Osteoblast (primary cell): ENCODE results near the gene HDAC6. TPM values are rescaled to one million over a fixed set of nuclear protein-coding genes. Genes with fewer than 3 reads are reported as not detected.

Experiments
- DNase-seq: peaks from one replicate; pipeline ENCODE4 v3.0.0; 2011; ENCODE audit warnings: low spot score, mixed read lengths; ENCODE audit not compliant: insufficient read length; ENCODE audit errors: missing footprints
- H2AFZ ChIP-seq: 2 replicates; pipeline ENCODE4 v1.6.0; 2011; ENCODE audit warnings: mild to moderate bottlenecking, low read length
- H3K27ac ChIP-seq: 2 replicates; pipeline ENCODE4 v1.5.1; 2011; ENCODE audit warnings: mild to moderate bottlenecking, low read depth, low read length, moderate library complexity
- H3K27me3 ChIP-seq: 2 replicates; pipeline ENCODE4 v1.6.0; 2012; ENCODE audit warnings: mild to moderate bottlenecking, control low read depth, inconsistent platforms, low read length, moderate library complexity; ENCODE audit not compliant: insufficient read depth
- H3K36me3 ChIP-seq: 2 replicates; pipeline ENCODE4 v1.5.1; 2011; ENCODE audit warnings: mild to moderate bottlenecking, low read length, control low read depth, moderate library complexity; ENCODE audit not compliant: insufficient read depth
- H3K4me1 ChIP-seq: 2 replicates; pipeline ENCODE4 v1.5.1; 2011; ENCODE audit warnings: mild to moderate bottlenecking, low read length, control low read depth, moderate library complexity; ENCODE audit not compliant: insufficient read depth
- H3K4me2 ChIP-seq: 2 replicates; pipeline ENCODE4 v1.6.0; 2011; ENCODE audit warnings: mild to moderate bottlenecking, low read length; ENCODE audit not compliant: insufficient read depth
- H3K4me3 ChIP-seq: fragments of 200-600 bp; sonication (generic); 3 replicates; pipeline ENCODE4 v1.5.1; 2012; ENCODE audit warnings: mild to moderate bottlenecking, low read length, inconsistent platforms; ENCODE audit not compliant: insufficient read depth
- H3K79me2 ChIP-seq: 2 replicates; pipeline ENCODE4 v1.6.0; 2012; ENCODE audit warnings: mild to moderate bottlenecking, low read length, control low read depth, inconsistent platforms; ENCODE audit not compliant: insufficient read depth
- H3K9me3 ChIP-seq: 2 replicates; pipeline ENCODE4 v1.5.1; 2011; ENCODE audit warnings: low read depth, low read length, control low read depth
- H4K20me1 ChIP-seq: 2 replicates; pipeline ENCODE4 v1.6.0; 2012; ENCODE audit warnings: mild to moderate bottlenecking, low read length, control low read depth; ENCODE audit not compliant: insufficient read depth
- total RNA-seq: library from RNA; depleted of rRNA; stranded (reverse); fragments of >200 nt; gene quantifications from 2 replicates; pipeline ENCODE4 v1.2.3, GENCODE V29; 2012
- TF ChIP-seq, protein P1 (sequence below): IDR thresholded peaks from 2 replicates; pipeline ENCODE4 v1.5.1; 2011; ENCODE audit warnings: mild to moderate bottlenecking, low read depth, low read length, moderate library complexity; ENCODE audit errors: extremely low read depth

HDAC6 gene
- total RNA-seq, 1 donor, result 30.4 TPM

GRCh38 chrX:48776818-48777439 lies 24.9 kb upstream of the HDAC6 start:
- H3K79me2 ChIP-seq, result no peaks in the 10 kb centered on the region
- H2AFZ ChIP-seq, result no peak overlapping the region
- DNase-seq, result no peak
- H3K27me3 ChIP-seq, result no peaks in the 10 kb centered on the region
- H3K4me1 ChIP-seq, result no peaks in the 10 kb centered on the region
- no peak overlapping the region for H3K4me2 ChIP-seq
- no peaks in the 10 kb centered on the region for H4K20me1 ChIP-seq
- TF ChIP-seq, protein P1, sequence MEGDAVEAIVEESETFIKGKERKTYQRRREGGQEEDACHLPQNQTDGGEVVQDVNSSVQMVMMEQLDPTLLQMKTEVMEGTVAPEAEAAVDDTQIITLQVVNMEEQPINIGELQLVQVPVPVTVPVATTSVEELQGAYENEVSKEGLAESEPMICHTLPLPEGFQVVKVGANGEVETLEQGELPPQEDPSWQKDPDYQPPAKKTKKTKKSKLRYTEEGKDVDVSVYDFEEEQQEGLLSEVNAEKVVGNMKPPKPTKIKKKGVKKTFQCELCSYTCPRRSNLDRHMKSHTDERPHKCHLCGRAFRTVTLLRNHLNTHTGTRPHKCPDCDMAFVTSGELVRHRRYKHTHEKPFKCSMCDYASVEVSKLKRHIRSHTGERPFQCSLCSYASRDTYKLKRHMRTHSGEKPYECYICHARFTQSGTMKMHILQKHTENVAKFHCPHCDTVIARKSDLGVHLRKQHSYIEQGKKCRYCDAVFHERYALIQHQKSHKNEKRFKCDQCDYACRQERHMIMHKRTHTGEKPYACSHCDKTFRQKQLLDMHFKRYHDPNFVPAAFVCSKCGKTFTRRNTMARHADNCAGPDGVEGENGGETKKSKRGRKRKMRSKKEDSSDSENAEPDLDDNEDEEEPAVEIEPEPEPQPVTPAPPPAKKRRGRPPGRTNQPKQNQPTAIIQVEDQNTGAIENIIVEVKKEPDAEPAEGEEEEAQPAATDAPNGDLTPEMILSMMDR, result no peak
- no peak overlapping the region for H3K4me3 ChIP-seq
- H3K27ac ChIP-seq, result no peak overlapping the region
- no peaks in the 10 kb centered on the region for H3K36me3 ChIP-seq
- H3K9me3 ChIP-seq, result no peaks in the 10 kb centered on the region

- H3K9me3 ChIP-seq, result no peaks in the 10 kb centered on the region
- no peak overlapping the region for H3K27ac ChIP-seq
- no peak for DNase-seq
- H3K4me2 ChIP-seq, result no peak overlapping the region
- no peak overlapping the region for H2AFZ ChIP-seq
- H3K27me3 ChIP-seq, result no peaks in the 10 kb centered on the region
- H3K4me1 ChIP-seq, result no peaks in the 10 kb centered on the region
- no peaks in the 10 kb centered on the region for H3K36me3 ChIP-seq
- H3K4me3 ChIP-seq, result no peak overlapping the region
- TF ChIP-seq, protein P1, result no peak
- no peaks in the 10 kb centered on the region for H4K20me1 ChIP-seq
- H3K79me2 ChIP-seq, result no peaks in the 10 kb centered on the region
These were observed 22.5 kb upstream of the HDAC6 start for GRCh38 chrX:48779399-48779798.

DNA sequence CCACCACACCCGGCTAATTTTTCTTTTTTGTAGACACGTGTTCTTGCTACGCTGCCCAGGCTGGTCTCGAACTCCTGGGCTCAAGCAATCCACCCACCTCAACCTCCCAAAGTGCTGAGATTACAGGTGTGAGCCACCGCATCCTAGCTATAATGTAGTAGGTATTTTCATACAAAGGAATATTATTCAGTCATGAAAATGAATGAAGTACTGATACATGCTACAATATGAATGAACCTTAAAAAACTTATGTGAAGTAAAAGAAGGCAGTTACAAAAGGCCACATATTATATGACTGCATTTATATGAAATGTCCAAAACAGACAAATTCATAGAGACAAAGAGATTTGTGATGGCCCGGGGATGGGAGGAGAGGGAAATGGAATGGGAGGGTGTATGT lies 20.2 kb upstream of the HDAC6 start:
- Histone ChIP-seq H3K4me1 (no peaks in the 10 kb centered on the region), H3K4me3 (no peak overlapping the region), H3K27ac (no peak overlapping the region), H3K27me3 (no peaks in the 10 kb centered on the region), H3K79me2 (no peaks in the 10 kb centered on the region), H2AFZ (no peak overlapping the region), H3K9me3 (no peaks in the 10 kb centered on the region), H3K4me2 (no peak overlapping the region), H3K36me3 (no peaks in the 10 kb centered on the region), H4K20me1 (no peaks in the 10 kb centered on the region)
- peak; percentile 62 for DNase-seq
- TF ChIP-seq, protein P1, result no peak

DNA sequence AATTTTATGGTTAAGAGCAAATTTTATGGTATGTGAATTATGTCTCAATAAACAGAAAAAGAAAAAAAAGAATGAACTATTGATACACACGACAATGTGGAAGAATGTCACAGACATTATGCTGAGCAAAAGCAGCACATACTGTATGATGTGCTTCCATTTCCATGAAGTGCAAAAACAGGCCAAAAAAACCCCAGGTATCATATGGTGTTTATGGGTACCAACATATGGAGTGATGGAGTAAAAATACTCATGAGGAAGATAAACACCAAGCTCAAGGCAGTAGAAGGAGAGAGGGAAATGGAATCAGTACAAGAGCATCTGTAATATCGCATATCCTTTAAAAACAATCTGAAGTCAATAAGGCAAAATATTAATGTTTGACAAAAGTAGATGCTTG lies 19.7 kb upstream of the HDAC6 start:
- TF ChIP-seq, protein P1, result no peak
- H2AFZ ChIP-seq, result no peak overlapping the region
- H3K4me1 ChIP-seq, result no peaks in the 10 kb centered on the region
- no peak overlapping the region for H3K27ac ChIP-seq
- H3K4me3 ChIP-seq, result no peak overlapping the region
- DNase-seq, result no peak
- H4K20me1 ChIP-seq, result no peaks in the 10 kb centered on the region
- H3K27me3 ChIP-seq, result no peaks in the 10 kb centered on the region
- no peak overlapping the region for H3K4me2 ChIP-seq
- H3K9me3 ChIP-seq, result no peaks in the 10 kb centered on the region
- H3K36me3 ChIP-seq, result no peaks in the 10 kb centered on the region
- H3K79me2 ChIP-seq, result no peaks in the 10 kb centered on the region
